Measurements from ENCODE around the gene ELF5. TPM values are rescaled to one million over a fixed set of nuclear protein-coding genes. Genes with fewer than 3 reads are reported as not detected.

ELF5 gene
- total RNA-seq, 2 experiments from 2014 or later: not detected

DNA sequence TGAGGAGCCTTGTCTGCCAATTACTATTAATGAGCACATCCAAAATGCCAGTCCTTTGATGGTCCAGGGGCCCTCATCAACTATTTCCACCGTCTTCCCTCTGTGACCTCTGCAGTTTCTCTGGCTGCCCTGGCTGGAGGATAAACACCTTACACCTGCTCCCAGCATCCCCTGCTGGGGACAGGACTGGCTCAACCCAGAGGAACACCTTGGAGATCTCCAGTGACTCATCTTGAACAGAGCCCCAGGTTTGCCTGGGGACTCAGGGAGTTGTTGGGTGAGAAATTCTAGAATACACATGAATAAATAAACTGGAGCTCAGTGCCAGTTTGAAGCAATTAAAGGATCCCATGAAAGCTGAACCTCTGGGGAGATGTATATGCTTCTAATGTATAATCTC is 24.0 kb upstream of the ELF5 start:
- DNase-seq: no peak
- ChIA-PET CTCF (interaction anchor here (0.7 kb wide), 1 partner anchor 18 kb away, joined by 5 read pairs; no protein-coding TSS in a partner anchor), POLR2A (interaction anchor here (0.7 kb wide), 1 partner anchor 1485 kb away, joined by 3 read pairs; no protein-coding TSS in a partner anchor)
- no peak overlapping the region for H3K4me3 Mint-ChIP-seq
- H3K27me3 Mint-ChIP-seq: peaks cover 28% of the 10 kb centered on the region
- H3K4me1 Mint-ChIP-seq: no peaks in the 10 kb centered on the region
- H3K36me3 Mint-ChIP-seq (ENCODE audit: low read depth): no peaks in the 10 kb centered on the region
- intact Hi-C loops (cut with DNase I, micrococcal nuclease): no loop called here
- ATAC-seq: no peak
- peaks cover 6% of the 10 kb centered on the region for H3K9me3 Mint-ChIP-seq (ENCODE audit: low read depth)
- no peak overlapping the region for H3K27ac Mint-ChIP-seq

DNA sequence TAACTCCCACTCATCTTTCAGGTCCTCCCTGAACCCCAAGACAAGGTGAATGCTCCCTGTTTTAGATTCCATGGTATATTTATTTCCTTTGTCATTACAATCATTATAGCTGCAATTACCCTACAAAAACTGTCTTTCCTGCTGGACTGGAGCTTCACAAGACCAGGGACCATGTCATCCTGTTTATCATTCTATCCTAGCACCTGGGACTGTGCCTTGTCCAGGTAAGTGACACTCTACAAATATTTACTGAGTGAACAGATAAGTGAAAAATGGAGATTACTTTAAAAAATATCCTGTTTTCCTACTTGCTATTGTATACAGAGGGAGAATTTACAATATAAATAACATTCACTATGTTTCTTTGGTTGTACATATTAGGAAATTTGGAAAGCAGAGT is 22.5 kb upstream of the ELF5 start:
- Mint-ChIP-seq H3K4me3 (no peak overlapping the region), H3K4me1 (no peaks in the 10 kb centered on the region), H3K9me3 (ENCODE audit: low read depth) (peaks cover 6% of the 10 kb centered on the region), H3K27ac (no peak overlapping the region), H3K36me3 (ENCODE audit: low read depth) (no peaks in the 10 kb centered on the region), H3K27me3 (peaks cover 23% of the 10 kb centered on the region)
- ATAC-seq (no peak), DNase-seq (no peak)
- intact Hi-C loops (cut with DNase I, micrococcal nuclease): no loop called here
- ChIA-PET CTCF (interaction anchor here (1.0 kb wide), 1 partner anchor 24 kb away, joined by 3 read pairs; no protein-coding TSS in a partner anchor), POLR2A (no interaction called here)

DNA sequence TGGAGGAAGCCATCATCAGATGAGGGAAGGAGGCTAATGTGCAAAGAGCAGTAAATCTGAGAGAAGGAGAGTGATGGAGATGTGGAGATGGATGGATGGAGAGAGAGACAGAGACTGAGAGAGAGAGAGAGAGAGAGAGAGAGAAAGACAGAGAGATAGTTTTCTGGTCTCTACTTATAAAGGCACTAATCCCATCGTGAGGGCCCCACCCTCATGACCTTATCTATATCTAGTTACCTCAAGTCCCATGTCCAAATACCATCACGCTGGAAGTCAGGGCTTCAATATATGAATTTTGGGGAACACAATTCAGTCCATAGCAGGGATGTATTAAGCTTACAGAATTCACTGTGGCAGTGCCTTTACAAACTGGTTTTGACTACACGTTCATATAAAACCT is 21.2 kb upstream of the ELF5 start:
- ATAC-seq (no peak), DNase-seq (no peak)
- H3K4me3 Mint-ChIP-seq: no peak overlapping the region
- no peak overlapping the region for H3K27ac Mint-ChIP-seq
- intact Hi-C loops (cut with DNase I, micrococcal nuclease): no loop called here
- H3K4me1 Mint-ChIP-seq: no peaks in the 10 kb centered on the region
- ChIA-PET CTCF (interaction anchor here (1.0 kb wide), 1 partner anchor 23 kb away, joined by 3 read pairs; no protein-coding TSS in a partner anchor), POLR2A (no interaction called here)
- H3K9me3 Mint-ChIP-seq (ENCODE audit: low read depth): peaks cover 6% of the 10 kb centered on the region
- H3K27me3 Mint-ChIP-seq: peaks cover 28% of the 10 kb centered on the region
- H3K36me3 Mint-ChIP-seq (ENCODE audit: low read depth): no peaks in the 10 kb centered on the region

DNA sequence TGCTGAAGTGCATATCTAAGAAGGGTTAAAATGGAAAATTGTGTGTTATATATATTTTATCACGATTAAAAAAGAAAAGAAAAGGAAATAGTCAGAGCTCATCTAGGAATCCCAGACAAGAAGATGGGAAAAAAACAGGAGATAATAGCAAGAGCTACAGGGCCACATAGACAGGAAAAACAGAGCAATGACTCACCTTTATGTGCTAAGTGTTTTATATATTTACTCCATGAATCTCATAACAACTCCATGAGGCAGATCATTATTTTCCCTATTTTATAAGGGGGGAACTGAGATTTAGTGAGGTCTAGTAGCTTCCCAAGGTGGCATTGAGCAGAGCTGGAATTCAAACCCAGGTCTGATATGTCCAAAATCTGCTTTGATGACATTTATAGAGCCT is 18.1 kb upstream of the ELF5 start:
- no peak overlapping the region for H3K27ac Mint-ChIP-seq
- no peak overlapping the region for H3K4me3 Mint-ChIP-seq
- ATAC-seq (no peak), DNase-seq (no peak)
- intact Hi-C loops (cut with DNase I, micrococcal nuclease): no loop called here
- peaks cover 28% of the 10 kb centered on the region for H3K27me3 Mint-ChIP-seq
- H3K36me3 Mint-ChIP-seq (ENCODE audit: low read depth): no peaks in the 10 kb centered on the region
- POLR2A ChIA-PET: no interaction called here
- no peaks in the 10 kb centered on the region for H3K4me1 Mint-ChIP-seq
- CTCF ChIA-PET: interaction anchor here (0.5 to 1.3 kb wide), 3 partner anchors 19 to 814 kb away, joined by 3 to 4 read pairs (median 3); no protein-coding TSS in a partner anchor
- peaks cover 6% of the 10 kb centered on the region for H3K9me3 Mint-ChIP-seq (ENCODE audit: low read depth)

DNA sequence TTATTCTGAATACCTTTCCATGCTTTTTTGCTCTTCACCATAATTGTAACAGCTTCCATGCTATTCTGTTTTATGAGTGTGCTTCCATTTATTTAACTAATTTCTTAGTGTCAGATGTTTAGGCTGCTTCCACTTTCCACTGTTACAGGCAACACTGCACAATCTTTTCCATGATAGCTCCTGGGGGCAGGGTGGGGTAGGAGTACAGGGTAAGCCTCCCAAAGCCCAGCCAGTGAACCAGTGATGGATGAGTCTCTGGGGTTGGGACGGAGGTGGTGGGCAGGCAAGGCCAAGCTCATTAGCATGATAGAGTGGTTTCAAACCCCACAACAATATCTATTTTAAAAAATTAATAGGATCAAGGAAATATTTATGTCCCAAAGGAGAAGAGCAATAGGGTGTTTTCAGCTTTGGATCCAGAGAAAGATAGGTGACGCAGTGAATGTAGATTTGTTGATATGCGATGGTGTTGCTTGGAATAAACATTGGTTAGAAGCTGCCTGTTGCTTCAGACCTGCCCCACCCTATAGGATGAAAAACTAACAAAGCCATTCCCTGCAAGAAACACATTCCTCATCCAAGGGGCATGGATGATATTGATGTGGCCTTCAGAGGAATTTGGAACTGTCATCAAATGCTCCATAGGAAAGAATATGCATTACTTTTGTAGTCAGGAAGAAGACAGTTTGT is 17.1 kb upstream of the ELF5 start:
- no peak overlapping the region for H3K4me3 Mint-ChIP-seq
- ATAC-seq (no peak), DNase-seq (no peak)
- intact Hi-C loops (cut with DNase I, micrococcal nuclease): no loop called here
- no peak overlapping the region for H3K27ac Mint-ChIP-seq
- ChIA-PET CTCF (interaction anchor here (0.6 kb wide), 1 partner anchor 283 kb away, joined by 4 read pairs; no protein-coding TSS in a partner anchor), POLR2A (no interaction called here)
- peaks cover 6% of the 10 kb centered on the region for H3K9me3 Mint-ChIP-seq (ENCODE audit: low read depth)
- H3K4me1 Mint-ChIP-seq: no peaks in the 10 kb centered on the region
- H3K27me3 Mint-ChIP-seq: peaks cover 28% of the 10 kb centered on the region
- H3K36me3 Mint-ChIP-seq (ENCODE audit: low read depth): no peaks in the 10 kb centered on the region

DNA sequence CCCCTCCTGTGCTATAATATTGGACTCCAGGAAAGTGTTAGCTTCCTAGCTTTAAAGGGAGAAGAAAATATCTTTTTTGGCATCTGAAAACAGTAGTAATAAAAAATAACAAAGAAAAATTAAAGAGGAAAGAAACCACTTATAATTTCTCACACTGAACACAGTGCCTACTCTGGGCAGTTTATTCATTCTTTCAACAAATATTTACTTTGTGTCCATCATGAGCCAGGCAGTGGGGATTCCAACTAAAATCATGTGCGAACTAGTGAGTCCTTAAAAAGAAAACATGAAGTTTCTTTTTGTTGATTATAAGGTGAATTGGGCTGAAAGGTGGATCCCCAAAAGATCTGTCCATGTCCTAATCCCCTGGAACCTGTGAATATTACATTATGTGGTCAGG is 16.0 kb upstream of the ELF5 start:
- no peak overlapping the region for H3K4me3 Mint-ChIP-seq
- no peaks in the 10 kb centered on the region for H3K4me1 Mint-ChIP-seq
- H3K27ac Mint-ChIP-seq: no peak overlapping the region
- DNase-seq (no peak), ATAC-seq (no peak)
- peaks cover 3% of the 10 kb centered on the region for H3K9me3 Mint-ChIP-seq (ENCODE audit: low read depth)
- intact Hi-C loops (cut with DNase I, micrococcal nuclease): no loop called here
- no peaks in the 10 kb centered on the region for H3K36me3 Mint-ChIP-seq (ENCODE audit: low read depth)
- CTCF ChIA-PET: interaction anchor here (0.6 to 2.1 kb wide), 2 partner anchors 16 to 201 kb away, joined by 3 to 7 read pairs; partner anchors contain the start of gene ELF5
- POLR2A ChIA-PET: interaction anchor here (0.6 kb wide), 1 partner anchor 119 kb away, joined by 4 read pairs; no protein-coding TSS in a partner anchor
- H3K27me3 Mint-ChIP-seq: peaks cover 23% of the 10 kb centered on the region

DNA sequence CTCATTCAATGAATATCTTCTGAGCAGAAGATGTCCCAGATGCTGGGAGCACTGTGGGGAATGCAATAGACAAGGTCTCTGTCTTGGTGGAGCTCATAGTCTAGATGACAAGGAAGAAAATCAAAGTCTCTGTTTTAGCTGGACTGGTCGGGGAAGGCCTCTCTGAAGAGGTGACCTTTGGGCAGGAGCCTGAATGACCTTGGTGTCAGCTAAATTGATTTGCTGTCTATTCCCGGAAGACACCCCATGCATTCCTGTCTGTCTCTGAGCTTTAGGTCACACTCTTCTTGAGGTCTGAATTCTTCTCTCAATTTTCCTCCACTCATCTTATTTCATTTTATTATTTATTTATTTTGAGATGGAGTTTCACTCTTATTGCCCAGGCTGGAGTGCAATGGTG is 14.5 kb upstream of the ELF5 start:
- intact Hi-C loops (cut with DNase I, micrococcal nuclease): no loop called here
- POLR2A ChIA-PET: no interaction called here
- no peak overlapping the region for H3K4me3 Mint-ChIP-seq
- H3K27me3 Mint-ChIP-seq: peaks cover 22% of the 10 kb centered on the region
- no peaks in the 10 kb centered on the region for H3K36me3 Mint-ChIP-seq (ENCODE audit: low read depth)
- DNase-seq: no peak
- no peak overlapping the region for H3K27ac Mint-ChIP-seq
- ATAC-seq: no peak
- no peaks in the 10 kb centered on the region for H3K9me3 Mint-ChIP-seq (ENCODE audit: low read depth)
- no peaks in the 10 kb centered on the region for H3K4me1 Mint-ChIP-seq
- CTCF ChIA-PET: interaction anchor here (0.9 to 2.1 kb wide), 2 partner anchors 13 to 14 kb away, joined by 3 to 7 read pairs; partner anchors contain the start of gene ELF5

DNA sequence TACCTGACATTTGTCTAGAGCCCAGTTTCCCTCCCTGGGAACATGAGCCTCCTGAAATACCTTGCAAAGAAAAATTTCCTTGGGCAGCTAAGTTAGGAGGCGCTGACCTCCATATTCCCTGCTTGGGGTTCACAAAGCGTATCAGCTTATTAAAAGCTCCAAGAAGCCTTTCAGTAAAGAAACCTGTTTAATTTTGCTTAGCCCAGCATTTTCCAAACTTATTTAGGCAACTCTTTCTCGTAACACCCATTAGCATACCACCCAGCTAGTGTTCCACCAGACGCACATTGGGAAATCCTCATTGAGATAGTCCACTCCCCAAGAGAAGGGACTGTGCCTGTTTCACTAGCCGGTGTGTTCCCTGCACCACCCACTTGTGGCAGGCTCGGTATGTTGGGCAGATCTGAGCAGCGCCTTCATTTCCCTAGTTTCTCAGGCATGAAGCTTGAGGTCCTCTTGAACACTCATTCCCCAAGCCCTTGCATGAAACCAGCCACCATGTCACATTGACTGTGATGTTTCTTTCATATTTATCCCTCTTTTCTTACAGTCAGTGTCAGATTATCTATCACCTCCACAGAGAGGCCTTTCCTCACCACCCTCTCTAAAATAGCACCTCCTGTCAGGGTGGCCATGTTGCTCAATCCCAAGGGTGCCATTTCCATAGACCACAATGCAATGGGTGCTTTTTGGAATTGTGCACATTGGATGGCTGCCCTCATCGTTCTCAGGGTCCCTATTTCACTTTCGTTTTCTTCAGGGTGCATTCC is 12.5 kb upstream of the ELF5 start:
- POLR2A ChIA-PET: no interaction called here
- no peaks in the 10 kb centered on the region for H3K4me1 Mint-ChIP-seq
- CTCF ChIA-PET: interaction anchor here (0.6 to 1.9 kb wide), 2 partner anchors 13 to 52 kb away, joined by 4 to 9 read pairs; partner anchors contain the start of gene ELF5
- H3K9me3 Mint-ChIP-seq (ENCODE audit: low read depth): no peaks in the 10 kb centered on the region
- no peak overlapping the region for H3K4me3 Mint-ChIP-seq
- H3K27me3 Mint-ChIP-seq: peaks cover 13% of the 10 kb centered on the region
- ATAC-seq: no peak
- H3K36me3 Mint-ChIP-seq (ENCODE audit: low read depth): no peaks in the 10 kb centered on the region
- DNase-seq: no peak
- H3K27ac Mint-ChIP-seq: no peak overlapping the region
- intact Hi-C loops (cut with DNase I, micrococcal nuclease): no loop called here

DNA sequence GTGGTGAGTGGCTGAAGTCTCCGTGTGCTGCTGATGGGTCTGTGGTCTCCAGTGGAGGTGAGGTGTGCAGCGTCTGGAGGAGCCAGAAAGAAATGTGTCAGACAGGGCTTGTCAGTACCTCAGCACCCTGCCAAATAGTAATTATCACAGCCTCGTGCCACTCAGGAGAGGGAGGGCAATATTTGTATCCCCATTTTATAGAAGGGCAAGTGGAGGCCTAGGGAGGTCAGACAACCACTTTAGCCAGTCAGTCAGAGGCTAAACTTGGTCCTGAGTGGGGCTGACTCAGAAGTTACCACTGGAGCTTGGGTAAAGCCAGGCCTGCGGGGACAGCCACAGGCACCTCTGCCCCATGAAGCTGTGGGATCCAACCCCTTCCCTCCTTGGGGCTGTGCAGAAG is 11.5 kb upstream of the ELF5 start:
- no peak overlapping the region for H3K4me3 Mint-ChIP-seq
- ChIA-PET POLR2A (no interaction called here), CTCF (interaction anchor here (0.6 to 1.9 kb wide), 3 partner anchors 12 to 171 kb away, joined by 3 to 9 read pairs (median 4); partner anchors contain the start of gene ELF5)
- no peaks in the 10 kb centered on the region for H3K36me3 Mint-ChIP-seq (ENCODE audit: low read depth)
- H3K9me3 Mint-ChIP-seq (ENCODE audit: low read depth): no peaks in the 10 kb centered on the region
- ATAC-seq: no peak
- H3K27ac Mint-ChIP-seq: no peak overlapping the region
- no peak for DNase-seq
- H3K27me3 Mint-ChIP-seq: peaks cover 11% of the 10 kb centered on the region
- no peaks in the 10 kb centered on the region for H3K4me1 Mint-ChIP-seq
- intact Hi-C loops (cut with DNase I, micrococcal nuclease): no loop called here

DNA sequence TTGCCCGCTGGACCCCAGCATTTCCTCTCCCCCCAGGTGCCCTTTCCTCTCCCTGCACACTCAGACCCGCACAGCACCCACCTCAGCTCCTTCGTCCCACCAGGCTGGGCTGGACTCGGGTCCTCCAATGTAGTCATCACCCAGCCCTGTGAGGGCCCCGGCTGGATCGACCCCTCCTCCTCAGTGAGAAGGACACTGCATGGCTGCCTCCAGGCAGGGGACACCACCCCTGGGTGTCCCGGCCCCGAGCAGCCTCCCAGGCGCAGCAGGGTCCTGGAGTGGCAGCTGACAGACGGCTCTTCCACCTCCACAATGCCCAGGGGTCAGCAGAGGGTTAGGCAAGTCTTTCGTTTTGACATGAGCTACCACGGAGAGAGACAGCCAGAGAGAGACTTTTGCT is 11.1 kb upstream of the ELF5 start:
- ATAC-seq: no peak
- no peak overlapping the region for H3K27ac Mint-ChIP-seq
- H3K4me1 Mint-ChIP-seq: no peaks in the 10 kb centered on the region
- DNase-seq: no peak
- no peaks in the 10 kb centered on the region for H3K9me3 Mint-ChIP-seq (ENCODE audit: low read depth)
- CTCF ChIA-PET: interaction anchor here (0.5 to 1.9 kb wide), 3 partner anchors 12 to 182 kb away, joined by 3 to 9 read pairs (median 4); partner anchors contain the start of gene ELF5
- no peaks in the 10 kb centered on the region for H3K36me3 Mint-ChIP-seq (ENCODE audit: low read depth)
- H3K4me3 Mint-ChIP-seq: no peak overlapping the region
- intact Hi-C loops (cut with DNase I, micrococcal nuclease): no loop called here
- peaks cover 8% of the 10 kb centered on the region for H3K27me3 Mint-ChIP-seq
- POLR2A ChIA-PET: no interaction called here

DNA sequence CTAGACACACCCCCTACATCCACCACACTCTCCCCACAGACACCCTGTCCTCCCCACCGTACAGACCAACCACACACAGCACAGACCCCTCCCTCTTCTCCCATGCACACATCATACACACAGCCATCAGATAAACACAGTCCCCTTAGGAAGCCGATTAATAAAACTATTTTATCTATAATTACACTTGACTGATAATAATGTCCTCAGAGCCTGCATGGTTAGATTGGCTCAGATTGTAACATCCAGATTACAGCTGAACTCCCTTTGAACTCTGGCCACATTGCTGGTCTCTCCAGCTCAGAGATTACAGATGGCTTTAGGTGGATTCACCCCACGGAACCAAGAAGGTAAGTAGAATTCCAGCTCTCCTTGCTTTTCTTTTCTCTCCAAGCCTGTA is 9.5 kb upstream of the ELF5 start:
- H3K27ac Mint-ChIP-seq: no peak overlapping the region
- CTCF ChIA-PET: interaction anchor here (1.6 kb wide), 1 partner anchor 11 kb away, joined by 3 read pairs; no protein-coding TSS in a partner anchor
- H3K4me1 Mint-ChIP-seq: no peaks in the 10 kb centered on the region
- H3K9me3 Mint-ChIP-seq (ENCODE audit: low read depth): no peaks in the 10 kb centered on the region
- ATAC-seq: no peak
- no peaks in the 10 kb centered on the region for H3K27me3 Mint-ChIP-seq
- no peaks in the 10 kb centered on the region for H3K36me3 Mint-ChIP-seq (ENCODE audit: low read depth)
- DNase-seq: no peak
- POLR2A ChIA-PET: interaction anchor here (0.6 kb wide), 1 partner anchor 1467 kb away, joined by 3 read pairs; no protein-coding TSS in a partner anchor
- intact Hi-C loops (cut with DNase I, micrococcal nuclease): no loop called here
- no peak overlapping the region for H3K4me3 Mint-ChIP-seq

Measured in activated CD4-positive, alpha-beta T cell treated with anti-CD3 and anti-CD28 coated beads for 36 hours (primary cell).